ENCODE results near the gene TF. TPM values are rescaled to one million over a fixed set of nuclear protein-coding genes. Genes with fewer than 3 reads are reported as not detected.
"Not testable (repeated sequence)": the region's sequence is repeated elsewhere in the genome, so short reads cannot be mapped to it uniquely, and the experiment has no call there.

Gene TF
- total RNA-seq, 1 donor from 2014 or later, result 2.3 TPM

- TF ChIP-seq CTCF (IDR thresholded peaks at IDR 0.05; ENCODE audit: partially characterized antibody, unreplicated experiment), result no peak
- Mint-ChIP-seq H3K36me3 (ENCODE audit: unreplicated experiment) (no peaks in the 10 kb centered on the region), H3K9me3 (ENCODE audit: unreplicated experiment) (no peaks in the 10 kb centered on the region), H3K27me3 (ENCODE audit: unreplicated experiment) (no peaks in the 10 kb centered on the region), H3K27ac (ENCODE audit: unreplicated experiment) (no peak overlapping the region), H3K4me3 (ENCODE audit: unreplicated experiment) (no peak overlapping the region), H3K4me1 (ENCODE audit: low read depth, unreplicated experiment) (no peaks in the 10 kb centered on the region)
- no peak for DNase-seq
These were observed 29.6 kb downstream of the TF start for GRCh38 chr3:133775835-133776234.

- no peak overlapping the region for H3K27ac Mint-ChIP-seq (ENCODE audit: unreplicated experiment)
These were observed 30.7 kb downstream of the TF start for GRCh38 chr3:133776794-133777438.

GRCh38 chr3:133777807-133778568 lies 31.8 kb downstream of the TF start:
- H3K27ac Mint-ChIP-seq (ENCODE audit: unreplicated experiment), result no peak overlapping the region
- H3K27me3 Mint-ChIP-seq (ENCODE audit: unreplicated experiment), result no peaks in the 10 kb centered on the region
- no peaks in the 10 kb centered on the region for H3K9me3 Mint-ChIP-seq (ENCODE audit: unreplicated experiment)
- H3K36me3 Mint-ChIP-seq (ENCODE audit: unreplicated experiment), result no peaks in the 10 kb centered on the region
- no peak overlapping the region for H3K4me3 Mint-ChIP-seq (ENCODE audit: unreplicated experiment)
- H3K4me1 Mint-ChIP-seq (ENCODE audit: low read depth, unreplicated experiment), result no peaks in the 10 kb centered on the region
- TF ChIP-seq CTCF (IDR thresholded peaks at IDR 0.05; ENCODE audit: partially characterized antibody, unreplicated experiment), result no peak
- DNase-seq, result no peak

More at GRCh38 chr3:133776794-133777438, 30.7 kb downstream of the TF start:
- Mint-ChIP-seq H3K36me3 (ENCODE audit: unreplicated experiment) (no peaks in the 10 kb centered on the region), H3K4me3 (ENCODE audit: unreplicated experiment) (no peak overlapping the region), H3K27me3 (ENCODE audit: unreplicated experiment) (no peaks in the 10 kb centered on the region), H3K9me3 (ENCODE audit: unreplicated experiment) (no peaks in the 10 kb centered on the region), H3K4me1 (ENCODE audit: low read depth, unreplicated experiment) (no peaks in the 10 kb centered on the region)
- TF ChIP-seq CTCF (IDR thresholded peaks at IDR 0.05; ENCODE audit: partially characterized antibody, unreplicated experiment), result no peak
- no peak for DNase-seq

DNA sequence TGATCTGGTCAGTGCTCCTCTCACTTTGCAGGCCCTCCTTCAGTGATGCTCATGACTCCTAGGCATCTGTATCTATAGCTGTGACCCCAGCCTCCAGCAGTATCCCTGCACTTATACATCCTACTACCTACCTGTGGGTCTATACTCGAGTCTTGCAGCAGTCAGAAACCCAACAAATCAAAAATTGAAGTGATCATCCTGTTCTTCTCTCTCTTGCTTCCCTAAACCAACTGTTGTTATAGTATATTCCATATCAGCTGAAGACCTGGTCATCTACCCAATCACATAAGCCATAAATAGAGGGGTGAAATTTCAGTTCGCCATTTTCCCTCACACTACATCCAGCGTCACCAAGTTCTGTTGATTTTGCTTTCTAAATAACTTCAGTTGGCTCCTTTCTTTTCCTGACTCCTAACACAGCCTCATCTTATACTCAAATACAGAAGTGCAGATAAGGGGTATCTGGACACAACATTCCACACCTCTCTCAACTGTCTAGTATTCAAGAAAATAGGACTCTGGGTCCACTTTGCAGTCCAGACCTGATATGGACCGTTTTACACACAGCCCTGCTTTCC lies 33.5 kb downstream of the TF start:
- Mint-ChIP-seq H3K27ac (ENCODE audit: unreplicated experiment) (no peak overlapping the region), H3K4me3 (ENCODE audit: unreplicated experiment) (no peak overlapping the region), H3K36me3 (ENCODE audit: unreplicated experiment) (no peaks in the 10 kb centered on the region), H3K4me1 (ENCODE audit: low read depth, unreplicated experiment) (no peaks in the 10 kb centered on the region), H3K9me3 (ENCODE audit: unreplicated experiment) (peaks cover 4% of the 10 kb centered on the region), H3K27me3 (ENCODE audit: unreplicated experiment) (no peaks in the 10 kb centered on the region)
- no peak for TF ChIP-seq CTCF (IDR thresholded peaks at IDR 0.05; ENCODE audit: partially characterized antibody, unreplicated experiment)
- DNase-seq, result no peak

- H3K4me3 Mint-ChIP-seq (ENCODE audit: unreplicated experiment); H3K4me1 Mint-ChIP-seq (ENCODE audit: low read depth, unreplicated experiment); H3K27me3 Mint-ChIP-seq (ENCODE audit: unreplicated experiment); H3K27ac Mint-ChIP-seq (ENCODE audit: unreplicated experiment); H3K9me3 Mint-ChIP-seq (ENCODE audit: unreplicated experiment); H3K36me3 Mint-ChIP-seq (ENCODE audit: unreplicated experiment); DNase-seq: not testable (repeated sequence)
These were observed 34.6 kb downstream of the TF start for GRCh38 chr3:133780756-133781155.

Measured in glutamatergic neuron (in vitro differentiated cells).